ENCODE results near the gene MREG. TPM values are rescaled to one million over a fixed set of nuclear protein-coding genes. Genes with fewer than 3 reads are reported as not detected.
"Not testable (repeated sequence)": the region's sequence is repeated elsewhere in the genome, so short reads cannot be mapped to it uniquely, and the experiment has no call there.

MREG gene
- total RNA-seq, 4 donors from 2014 or later = 0.36 to 0.40 TPM; not detected in 2

- intact Hi-C loops (cut with DNase I; ENCODE audit: low total_unique reads) = no loop called here
- in situ Hi-C loops (cut with MboI; ENCODE audit: low sequenced_read_pairs in 4 of 4) = no loop called here
Measured at GRCh38 chr2:215997219-215997618, 16.1 kb downstream of the MREG start.

GRCh38 chr2:215994911-215995310 lies 18.4 kb downstream of the MREG start:
- TF ChIP-seq, protein P1, sequence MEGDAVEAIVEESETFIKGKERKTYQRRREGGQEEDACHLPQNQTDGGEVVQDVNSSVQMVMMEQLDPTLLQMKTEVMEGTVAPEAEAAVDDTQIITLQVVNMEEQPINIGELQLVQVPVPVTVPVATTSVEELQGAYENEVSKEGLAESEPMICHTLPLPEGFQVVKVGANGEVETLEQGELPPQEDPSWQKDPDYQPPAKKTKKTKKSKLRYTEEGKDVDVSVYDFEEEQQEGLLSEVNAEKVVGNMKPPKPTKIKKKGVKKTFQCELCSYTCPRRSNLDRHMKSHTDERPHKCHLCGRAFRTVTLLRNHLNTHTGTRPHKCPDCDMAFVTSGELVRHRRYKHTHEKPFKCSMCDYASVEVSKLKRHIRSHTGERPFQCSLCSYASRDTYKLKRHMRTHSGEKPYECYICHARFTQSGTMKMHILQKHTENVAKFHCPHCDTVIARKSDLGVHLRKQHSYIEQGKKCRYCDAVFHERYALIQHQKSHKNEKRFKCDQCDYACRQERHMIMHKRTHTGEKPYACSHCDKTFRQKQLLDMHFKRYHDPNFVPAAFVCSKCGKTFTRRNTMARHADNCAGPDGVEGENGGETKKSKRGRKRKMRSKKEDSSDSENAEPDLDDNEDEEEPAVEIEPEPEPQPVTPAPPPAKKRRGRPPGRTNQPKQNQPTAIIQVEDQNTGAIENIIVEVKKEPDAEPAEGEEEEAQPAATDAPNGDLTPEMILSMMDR (IDR thresholded peaks at IDR 0.05 in 4 of 5, conservative IDR thresholded peaks at IDR 0.05 in 1 of 5) = no peak
- no peak for TF ChIP-seq POLR2A (IDR thresholded peaks at IDR 0.05)
- Histone ChIP-seq H3K4me3 (no peak overlapping the region), H3K27ac (no peak overlapping the region), H3K4me1 (no peaks in the 10 kb centered on the region), H3K9me3 (no peaks in the 10 kb centered on the region), H3K36me3 (no peaks in the 10 kb centered on the region), H3K27me3 (no peaks in the 10 kb centered on the region)
- no peak for DNase-seq
- in situ Hi-C loops (cut with MboI; ENCODE audit: low sequenced_read_pairs in 4 of 4) (no loop called here), intact Hi-C loops (cut with DNase I; ENCODE audit: low total_unique reads) (no loop called here)
- no peak for ATAC-seq

More at GRCh38 chr2:215997219-215997618, 16.1 kb downstream of the MREG start:
- H3K36me3 ChIP-seq = no peaks in the 10 kb centered on the region
- no peak overlapping the region for H3K27ac ChIP-seq
- no peak overlapping the region for H3K4me3 ChIP-seq
- no peaks in the 10 kb centered on the region for H3K9me3 ChIP-seq
- ATAC-seq (no peak), DNase-seq (no peak)
- H3K27me3 ChIP-seq = no peaks in the 10 kb centered on the region
- no peaks in the 10 kb centered on the region for H3K4me1 ChIP-seq
- TF ChIP-seq, protein P1 (IDR thresholded peaks at IDR 0.05 in 4 of 5, conservative IDR thresholded peaks at IDR 0.05 in 1 of 5) = no peak
- no peak for TF ChIP-seq POLR2A (IDR thresholded peaks at IDR 0.05)

- DNase-seq; H3K4me1 ChIP-seq; H3K4me3 ChIP-seq; H3K9me3 ChIP-seq; ATAC-seq; H3K36me3 ChIP-seq; H3K27ac ChIP-seq; intact Hi-C loops (cut with DNase I; ENCODE audit: low total_unique reads); H3K27me3 ChIP-seq; in situ Hi-C loops (cut with MboI; ENCODE audit: low sequenced_read_pairs in 4 of 4): not testable (repeated sequence)
Measured at GRCh38 chr2:215988556-215989207, 24.7 kb downstream of the MREG start.

DNA sequence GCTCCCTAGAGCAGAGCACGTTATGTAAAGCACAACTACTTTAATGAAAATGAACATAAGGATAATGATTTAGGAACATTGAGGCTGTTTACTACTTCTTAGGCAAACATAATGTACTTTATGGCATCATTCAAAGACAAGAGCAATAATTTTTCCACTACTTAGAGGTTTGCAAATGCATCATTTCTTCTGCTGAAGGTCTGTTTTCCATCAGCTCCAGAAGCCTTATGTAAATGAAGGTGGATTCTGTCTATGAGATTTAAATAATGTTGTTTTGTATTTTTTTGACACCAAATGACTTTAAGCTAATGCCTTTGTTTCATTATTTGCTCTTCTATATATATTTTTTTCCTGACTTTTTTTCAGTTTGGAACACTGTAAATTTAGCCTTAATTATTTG lies 28.1 kb downstream of the MREG start:
- no peaks in the 10 kb centered on the region for H3K4me1 ChIP-seq
- no peak for ATAC-seq
- DNase-seq = no peak
- in situ Hi-C loops (cut with MboI; ENCODE audit: low sequenced_read_pairs in 4 of 4) (no loop called here), intact Hi-C loops (cut with DNase I; ENCODE audit: low total_unique reads) (no loop called here)
- no peaks in the 10 kb centered on the region for H3K27me3 ChIP-seq
- H3K36me3 ChIP-seq = no peaks in the 10 kb centered on the region
- no peak overlapping the region for H3K4me3 ChIP-seq
- H3K9me3 ChIP-seq = no peaks in the 10 kb centered on the region
- TF ChIP-seq, protein P1 (IDR thresholded peaks at IDR 0.05 in 4 of 5, conservative IDR thresholded peaks at IDR 0.05 in 1 of 5) = no peak
- no peak for TF ChIP-seq POLR2A (IDR thresholded peaks at IDR 0.05)
- no peak overlapping the region for H3K27ac ChIP-seq

DNA sequence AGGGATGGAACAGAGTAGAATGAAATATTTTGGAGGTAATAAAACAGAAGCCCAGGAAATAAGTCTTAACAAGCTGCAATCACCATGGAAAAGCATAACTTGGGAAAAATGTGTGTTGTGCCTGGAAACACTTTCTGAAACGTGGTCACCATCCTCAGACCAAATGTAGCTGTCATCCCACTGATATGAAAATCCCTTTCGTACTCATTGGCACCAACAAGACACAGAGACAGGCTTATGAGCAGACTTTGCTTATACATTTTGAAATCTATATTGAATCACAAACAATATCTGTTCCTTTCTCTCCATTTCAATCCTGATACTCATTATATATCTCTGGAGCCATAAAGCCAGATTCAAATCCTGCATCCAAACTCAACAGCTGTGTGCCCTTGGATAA lies 28.7 kb downstream of the MREG start:
- ATAC-seq = no peak
- intact Hi-C loops (cut with DNase I; ENCODE audit: low total_unique reads) (no loop called here), in situ Hi-C loops (cut with MboI; ENCODE audit: low sequenced_read_pairs in 4 of 4) (no loop called here)
- Histone ChIP-seq H3K27ac (no peak overlapping the region), H3K36me3 (no peaks in the 10 kb centered on the region), H3K4me3 (no peak overlapping the region), H3K27me3 (no peaks in the 10 kb centered on the region), H3K4me1 (no peaks in the 10 kb centered on the region), H3K9me3 (no peaks in the 10 kb centered on the region)
- no peak for DNase-seq
- TF ChIP-seq POLR2A (IDR thresholded peaks at IDR 0.05) = no peak
- TF ChIP-seq, protein P1 (IDR thresholded peaks at IDR 0.05 in 4 of 5, conservative IDR thresholded peaks at IDR 0.05 in 1 of 5) = no peak
